K562 (cell line): ENCODE measurements around the gene PLOD1. TPM values are rescaled to one million over a fixed set of nuclear protein-coding genes. Genes with fewer than 3 reads are reported as not detected.

Experiments
- AFF1 ChIP-seq, 2 experiments: fragments of 450-650 bp; IDR thresholded peaks; 2 replicates each; pipeline ENCODE4 v1.6.1; 2018; ENCODE audit warnings: mild to moderate bottlenecking in 2 of 2, low read depth in 1 of 2; ENCODE audit not compliant: partially characterized antibody in 2 of 2
- ARID4B ChIP-seq: sonication (generic); formaldehyde crosslinking; IDR thresholded peaks from 2 replicates; pipeline ENCODE4 v1.8.0; 2022; ENCODE audit warnings: mild to moderate bottlenecking, missing genetic modification reagents
- CHD2 ChIP-seq: IDR thresholded peaks from 2 replicates; pipeline ENCODE4 v1.6.1; 2011; ENCODE audit warnings: low read depth, low read length
- FOXA1 ChIP-seq: fragments of 450-650 bp; IDR thresholded peaks from 2 replicates; pipeline ENCODE4 v1.6.1; 2016; ENCODE audit warnings: mild to moderate bottlenecking, borderline replicate concordance
- FOXK1 ChIP-seq: sonication (generic); formaldehyde crosslinking; IDR thresholded peaks from 2 replicates; pipeline ENCODE4 v1.8.0; 2022; ENCODE audit warnings: missing genetic modification reagents, mild to moderate bottlenecking, borderline replicate concordance
- HDAC3 ChIP-seq: fragments of 450-650 bp; IDR thresholded peaks from 2 replicates; pipeline ENCODE4 v1.6.1; 2018; ENCODE audit warnings: borderline replicate concordance, mild to moderate bottlenecking, moderate library complexity; ENCODE audit not compliant: partially characterized antibody
- HNRNPLL ChIP-seq: fragments of 200-400 bp; formaldehyde crosslinking; IDR thresholded peaks from 2 replicates; pipeline ENCODE4 v1.6.1; 2017; ENCODE audit warnings: low read length, low read depth, mild to moderate bottlenecking; ENCODE audit not compliant: poor library complexity, severe bottlenecking
- MECOM ChIP-seq: fragments of 250-450 bp; sonication (Bioruptor Pico); IDR thresholded peaks from 2 replicates; pipeline ENCODE4 v1.8.0; 2022; ENCODE audit warnings: inconsistent platforms
- MTF1 ChIP-seq: fragments of 250-450 bp; sonication (Bioruptor Pico); IDR thresholded peaks from 2 replicates; pipeline ENCODE4 v1.9.0; 2021; ENCODE audit warnings: moderate library complexity, mild to moderate bottlenecking, inconsistent platforms, borderline replicate concordance
- MXI1 ChIP-seq: IDR thresholded peaks from 2 replicates; pipeline ENCODE4 v1.6.1; 2011; ENCODE audit warnings: low read depth, mild to moderate bottlenecking, improper control_type of control experiment, low read length
- NCOA4 ChIP-seq: fragments of 450-650 bp; IDR thresholded peaks from 2 replicates; pipeline ENCODE4 v1.6.1; 2018; ENCODE audit warnings: mild to moderate bottlenecking; ENCODE audit not compliant: partially characterized antibody
- SIX5 ChIP-seq, 2 experiments: IDR thresholded peaks; 2 replicates each; pipeline ENCODE4 v1.6.1; 2011; ENCODE audit warnings: low read length in 2 of 2, borderline replicate concordance in 1 of 2, low read depth in 1 of 2, mild to moderate bottlenecking in 1 of 2, moderate library complexity in 1 of 2; ENCODE audit not compliant: insufficient read depth in 1 of 2
- TRIM25 ChIP-seq: fragments of 450-650 bp; IDR thresholded peaks from 2 replicates; pipeline ENCODE4 v1.7.0; 2016; ENCODE audit warnings: borderline replicate concordance
- ZFP36 ChIP-seq: fragments of 150-350 bp; IDR thresholded peaks from 2 replicates; pipeline ENCODE4 v1.6.1; 2018; ENCODE audit warnings: low read length, low read depth; ENCODE audit not compliant: partially characterized antibody
- ZKSCAN8 ChIP-seq: fragments of 200-800 bp; sonication (Bioruptor generic); IDR thresholded peaks from 2 replicates; pipeline ENCODE4 v1.6.1; 2016; ENCODE audit warnings: missing genetic modification characterization, missing compliant biosample characterization
- ZNF12 ChIP-seq: sonication (generic); formaldehyde crosslinking; IDR thresholded peaks from 2 replicates; pipeline ENCODE4 v1.4.0; 2020; ENCODE audit warnings: mild to moderate bottlenecking, missing genetic modification reagents
- ZNF121 ChIP-seq: sonication (generic); formaldehyde crosslinking; conservative IDR thresholded peaks from 2 replicates; pipeline ENCODE4 v1.8.0; 2022; ENCODE audit warnings: missing genetic modification reagents
- polyA plus RNA-seq, 8 experiments: library from polyadenylated mRNA; depleted of rRNA in 4 of 8; stranded (reverse) in 5 of 8; unstranded in 3 of 8; fragments of >200 nt; fragmentation: Nextera tagmentation in 2 of 8; fragmentation: Illumina TruSeq in 1 of 8; extraction: Ambion mirVana in 2 of 8; extraction: Trizol in 1 of 8; gene quantifications; 2 replicates each; pipeline versions ENCODE4 v1.2.1 to v1.2.3, GENCODE V29; 2011 to 2014; ENCODE audit warnings: inconsistent platforms in 1 of 8, missing spikeins in 1 of 8
- total RNA-seq, 7 experiments: library from RNA; depleted of rRNA in 6 of 7; stranded (reverse); fragments of >200 nt in 6 of 7; fragmentation: Illumina TruSeq in 2 of 7; extraction: Trizol in 2 of 7; gene quantifications; 2 replicates each; pipeline versions ENCODE4 v1.2.1 to v1.2.3, GENCODE V29; 2011 to 2021; ENCODE audit warnings: low replicate concordance in 1 of 7

Gene PLOD1
- total and polyA plus RNA-seq, 9 of the 15 experiments (the other 6 are each of a cell fraction or from before 2014, with no cell fraction given) = 16.6 to 90.8 (median 52.7) TPM

GRCh38 chr1:12005488-12006166 is 71.1 kb downstream of the PLOD1 start (continued):
- TF ChIP-seq ARID4B (CRISPR knock-in tag) (peak; percentile 75), AFF1 (IDR thresholded peaks at IDR 0.05; ENCODE audit: low read depth in 1 of 2, partially characterized antibody in 2 of 2) (no peak), CHD2 (no peak), ZKSCAN8 (CRISPR knock-in tag) (no peak; the same call in 1 of the 2 replicates), ZNF12 (CRISPR knock-in tag) (no peak), ZNF121 (no peak), FOXA1 (no peak), MXI1 (peak; percentile 69), MECOM (CRISPR knock-in tag) (no peak; the same call in 1 of the 2 replicates), HNRNPLL (no peak), TRIM25 (no peak), NCOA4 (no peak), MTF1 (CRISPR knock-in tag) (no peak), HDAC3 (peak; percentile 63), FOXK1 (no peak), SIX5 (IDR thresholded peaks at IDR 0.05; ENCODE audit: borderline replicate concordance in 1 of 2, insufficient read depth in 1 of 2, low read depth in 1 of 2, low read length in 2 of 2) (no peak), ZFP36 (no peak)
